ENCODE results near the gene PPP2R2D. TPM values are rescaled to one million over a fixed set of nuclear protein-coding genes. Genes with fewer than 3 reads are reported as not detected.

The PPP2R2D gene
- polyA plus RNA-seq, 1 donor (not counting 4 experiments of a cell fraction or from before 2014, with no cell fraction given) = 49.1 TPM

DNA sequence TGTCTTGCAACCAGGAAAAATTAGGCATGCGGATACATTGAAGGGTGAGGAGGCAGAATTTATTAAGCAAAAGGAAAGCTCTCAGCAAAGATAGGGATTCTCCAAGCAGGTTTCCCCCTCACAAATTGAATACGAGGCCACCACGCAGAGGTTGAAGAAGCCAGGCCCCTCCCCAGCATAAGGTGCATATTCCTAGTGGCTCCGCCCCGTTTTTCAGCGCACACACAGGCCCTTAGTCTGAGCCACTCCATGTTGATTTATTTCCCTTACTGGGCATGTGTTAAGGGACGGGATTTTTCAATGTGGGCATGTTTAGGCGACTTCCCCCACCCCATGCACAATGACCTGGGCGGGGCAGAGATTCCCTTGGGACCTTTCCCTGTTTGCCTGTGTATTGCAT, 24.9 kb downstream of the PPP2R2D start:
- peaks cover 4% of the 10 kb centered on the region for H3K9me1 ChIP-seq (ENCODE audit: control insufficient read depth, extremely low read depth, insufficient read depth, low read length)
- H3K9ac ChIP-seq (ENCODE audit: control insufficient read depth, extremely low read depth, insufficient read depth, low read length) = no peak overlapping the region
- peaks cover 25% of the 10 kb centered on the region for H4K20me1 ChIP-seq (ENCODE audit: control insufficient read depth, extremely low read depth, insufficient read depth, low read length)
- peaks cover 11% of the 10 kb centered on the region for H3K4me1 ChIP-seq (ENCODE audit: control insufficient read depth, extremely low read depth, insufficient read depth, low read length)
- no peak for FAIRE-seq
- no peaks in the 10 kb centered on the region for H3K27me3 ChIP-seq (ENCODE audit: control insufficient read depth, extremely low read depth, insufficient read depth, low read length)
- H3K4me3 ChIP-seq (ENCODE audit: control insufficient read depth in 2 of 3, extremely low read depth in 1 of 3, insufficient read depth in 2 of 3, low read depth in 1 of 3, low read length in 3 of 3) = no peak overlapping the region
- H3K27ac ChIP-seq (ENCODE audit: control insufficient read depth, insufficient read depth, low read length) = no peak overlapping the region
- H2AFZ ChIP-seq (ENCODE audit: control insufficient read depth, low read length) = no peak overlapping the region
- dilution Hi-C loops (cut with MboI; ENCODE audit: extremely low pct_ligation_motif_present, low sequenced_read_pairs) = no loop called here
- H3K79me2 ChIP-seq (ENCODE audit: control insufficient read depth, insufficient read depth, low read length) = peaks cover 100% of the 10 kb centered on the region
- peaks cover 2% of the 10 kb centered on the region for H3K9me3 ChIP-seq (ENCODE audit: control insufficient read depth, low read depth, low read length)
- TF ChIP-seq, protein P1, sequence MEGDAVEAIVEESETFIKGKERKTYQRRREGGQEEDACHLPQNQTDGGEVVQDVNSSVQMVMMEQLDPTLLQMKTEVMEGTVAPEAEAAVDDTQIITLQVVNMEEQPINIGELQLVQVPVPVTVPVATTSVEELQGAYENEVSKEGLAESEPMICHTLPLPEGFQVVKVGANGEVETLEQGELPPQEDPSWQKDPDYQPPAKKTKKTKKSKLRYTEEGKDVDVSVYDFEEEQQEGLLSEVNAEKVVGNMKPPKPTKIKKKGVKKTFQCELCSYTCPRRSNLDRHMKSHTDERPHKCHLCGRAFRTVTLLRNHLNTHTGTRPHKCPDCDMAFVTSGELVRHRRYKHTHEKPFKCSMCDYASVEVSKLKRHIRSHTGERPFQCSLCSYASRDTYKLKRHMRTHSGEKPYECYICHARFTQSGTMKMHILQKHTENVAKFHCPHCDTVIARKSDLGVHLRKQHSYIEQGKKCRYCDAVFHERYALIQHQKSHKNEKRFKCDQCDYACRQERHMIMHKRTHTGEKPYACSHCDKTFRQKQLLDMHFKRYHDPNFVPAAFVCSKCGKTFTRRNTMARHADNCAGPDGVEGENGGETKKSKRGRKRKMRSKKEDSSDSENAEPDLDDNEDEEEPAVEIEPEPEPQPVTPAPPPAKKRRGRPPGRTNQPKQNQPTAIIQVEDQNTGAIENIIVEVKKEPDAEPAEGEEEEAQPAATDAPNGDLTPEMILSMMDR (optimal IDR thresholded peaks at IDR 0.05 in 1 of 3, IDR thresholded peaks at IDR 0.05 in 1 of 3, conservative IDR thresholded peaks at IDR 0.05 in 1 of 3; ENCODE audit: extremely low read depth in 1 of 3, insufficient read depth in 2 of 3, low read length in 3 of 3) = no peak
- no peak for TF ChIP-seq EZH2 (IDR thresholded peaks at IDR 0.05; ENCODE audit: low read length)
- peaks cover 0 to 8% of the 10 kb centered on the region in 2 experiments for H3K36me3 ChIP-seq (ENCODE audit: control insufficient read depth in 2 of 2, extremely low read depth in 1 of 2, insufficient read depth in 2 of 2, low read length in 2 of 2)
- no peak for DNase-seq (ENCODE audit: low read depth, low spot score)
- no peak overlapping the region for H3K4me2 ChIP-seq (ENCODE audit: control insufficient read depth, extremely low read depth, insufficient read depth, low read depth, low read length)

DNA sequence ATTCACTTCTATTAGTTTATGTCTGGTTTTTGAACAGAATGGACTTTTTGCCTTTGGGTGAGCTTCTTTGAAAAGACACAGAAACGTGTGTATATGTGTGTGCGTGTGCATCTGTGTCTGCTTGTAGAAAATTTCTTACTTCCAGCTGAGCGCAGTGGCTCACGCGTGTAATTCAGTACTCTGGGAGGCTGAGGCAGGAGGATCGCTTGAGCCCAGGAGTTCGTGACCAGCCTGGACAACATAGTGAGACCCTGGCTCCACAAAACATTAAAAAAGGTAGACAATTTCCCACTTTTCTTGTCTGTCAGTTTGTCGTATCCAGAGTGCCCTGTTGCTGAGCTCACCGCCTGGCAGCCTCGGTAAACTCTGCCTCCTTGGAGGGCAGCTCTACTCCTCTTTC, 25.4 kb downstream of the PPP2R2D start:
- H3K9me3 ChIP-seq (ENCODE audit: control insufficient read depth, low read depth, low read length) = peaks cover 2% of the 10 kb centered on the region
- H3K36me3 ChIP-seq (ENCODE audit: control insufficient read depth in 2 of 2, extremely low read depth in 1 of 2, insufficient read depth in 2 of 2, low read length in 2 of 2) = peaks cover 0 to 8% of the 10 kb centered on the region in 2 experiments
- TF ChIP-seq, protein P1 (optimal IDR thresholded peaks at IDR 0.05 in 1 of 3, IDR thresholded peaks at IDR 0.05 in 1 of 3, conservative IDR thresholded peaks at IDR 0.05 in 1 of 3; ENCODE audit: extremely low read depth in 1 of 3, insufficient read depth in 2 of 3, low read length in 3 of 3) = no peak
- TF ChIP-seq EZH2 (IDR thresholded peaks at IDR 0.05; ENCODE audit: low read length) = no peak
- DNase-seq (ENCODE audit: low read depth, low spot score) (no peak), FAIRE-seq (no peak)
- no peak overlapping the region for H2AFZ ChIP-seq (ENCODE audit: control insufficient read depth, low read length)
- no peak overlapping the region for H3K9ac ChIP-seq (ENCODE audit: control insufficient read depth, extremely low read depth, insufficient read depth, low read length)
- H4K20me1 ChIP-seq (ENCODE audit: control insufficient read depth, extremely low read depth, insufficient read depth, low read length) = peaks cover 22% of the 10 kb centered on the region
- H3K79me2 ChIP-seq (ENCODE audit: control insufficient read depth, insufficient read depth, low read length) = peaks cover 100% of the 10 kb centered on the region
- dilution Hi-C loops (cut with MboI; ENCODE audit: extremely low pct_ligation_motif_present, low sequenced_read_pairs) = no loop called here
- H3K4me1 ChIP-seq (ENCODE audit: control insufficient read depth, extremely low read depth, insufficient read depth, low read length) = peaks cover 6% of the 10 kb centered on the region
- no peak overlapping the region for H3K27ac ChIP-seq (ENCODE audit: control insufficient read depth, insufficient read depth, low read length)
- no peaks in the 10 kb centered on the region for H3K27me3 ChIP-seq (ENCODE audit: control insufficient read depth, extremely low read depth, insufficient read depth, low read length)
- peaks cover 4% of the 10 kb centered on the region for H3K9me1 ChIP-seq (ENCODE audit: control insufficient read depth, extremely low read depth, insufficient read depth, low read length)
- no peak overlapping the region for H3K4me3 ChIP-seq (ENCODE audit: control insufficient read depth in 2 of 3, extremely low read depth in 1 of 3, insufficient read depth in 2 of 3, low read depth in 1 of 3, low read length in 3 of 3)
- no peak overlapping the region for H3K4me2 ChIP-seq (ENCODE audit: control insufficient read depth, extremely low read depth, insufficient read depth, low read depth, low read length)

All from keratinocyte (primary cell).